Astrocyte of the cerebellum (primary cell): ENCODE measurements around the gene MAPKAP1.

ENCODE experiments used
- DNase-seq: peaks from one replicate; pipeline ENCODE4 v3.0.0-alpha.2; 2011; ENCODE audit warnings: low read depth
- H3K4me3 ChIP-seq: 2 replicates; pipeline ENCODE4 v1.5.1; 2011; ENCODE audit warnings: mild to moderate bottlenecking, low read depth, low read length, moderate library complexity
- in situ Hi-C: cut with HindIII; loops from 2 replicates; pipeline ENCODE4 v1.10.0; 2017; ENCODE audit warnings: low sequenced_read_pairs
- TF ChIP-seq, protein P1 (sequence below): IDR thresholded peaks from 2 replicates; pipeline ENCODE4 v1.5.1; 2012; ENCODE audit warnings: low read length, low read depth, moderate library complexity, mild to moderate bottlenecking; ENCODE audit errors: missing control alignments

MAPKAP1 gene

GRCh38 chr9:125593581-125594222, 113.3 kb downstream of the MAPKAP1 start:
- no peak overlapping the region for H3K4me3 ChIP-seq
- DNase-seq = no peak
- TF ChIP-seq, protein P1, sequence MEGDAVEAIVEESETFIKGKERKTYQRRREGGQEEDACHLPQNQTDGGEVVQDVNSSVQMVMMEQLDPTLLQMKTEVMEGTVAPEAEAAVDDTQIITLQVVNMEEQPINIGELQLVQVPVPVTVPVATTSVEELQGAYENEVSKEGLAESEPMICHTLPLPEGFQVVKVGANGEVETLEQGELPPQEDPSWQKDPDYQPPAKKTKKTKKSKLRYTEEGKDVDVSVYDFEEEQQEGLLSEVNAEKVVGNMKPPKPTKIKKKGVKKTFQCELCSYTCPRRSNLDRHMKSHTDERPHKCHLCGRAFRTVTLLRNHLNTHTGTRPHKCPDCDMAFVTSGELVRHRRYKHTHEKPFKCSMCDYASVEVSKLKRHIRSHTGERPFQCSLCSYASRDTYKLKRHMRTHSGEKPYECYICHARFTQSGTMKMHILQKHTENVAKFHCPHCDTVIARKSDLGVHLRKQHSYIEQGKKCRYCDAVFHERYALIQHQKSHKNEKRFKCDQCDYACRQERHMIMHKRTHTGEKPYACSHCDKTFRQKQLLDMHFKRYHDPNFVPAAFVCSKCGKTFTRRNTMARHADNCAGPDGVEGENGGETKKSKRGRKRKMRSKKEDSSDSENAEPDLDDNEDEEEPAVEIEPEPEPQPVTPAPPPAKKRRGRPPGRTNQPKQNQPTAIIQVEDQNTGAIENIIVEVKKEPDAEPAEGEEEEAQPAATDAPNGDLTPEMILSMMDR = no peak
- in situ Hi-C loops = no loop called here

DNA sequence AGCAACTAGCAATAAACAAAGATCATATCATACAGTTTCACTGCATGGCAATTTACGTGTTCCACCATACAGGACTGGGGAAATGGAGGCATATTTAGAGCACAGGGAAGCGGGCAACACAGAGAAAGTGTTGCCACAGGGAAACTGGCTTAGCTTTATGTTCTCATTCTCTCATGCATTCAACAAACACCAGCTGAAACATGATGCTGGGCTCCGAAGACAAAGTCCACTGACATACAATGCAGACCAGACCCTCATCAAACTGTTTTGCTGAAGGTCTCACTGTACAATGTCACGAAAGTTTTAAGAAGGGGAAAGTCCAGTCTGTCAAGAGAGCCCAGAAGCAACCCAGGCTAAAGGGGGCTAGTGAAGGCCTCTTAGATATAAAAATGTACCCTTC, 115.1 kb downstream of the MAPKAP1 start:
- in situ Hi-C loops = no loop called here
- TF ChIP-seq, protein P1 = no peak
- no peak for DNase-seq
- no peak overlapping the region for H3K4me3 ChIP-seq

- TF ChIP-seq, protein P1 = no peak
- no peak overlapping the region for H3K4me3 ChIP-seq
- in situ Hi-C loops = no loop called here
- no peak for DNase-seq
Observed at GRCh38 chr9:125591245-125591644, 115.8 kb downstream of the MAPKAP1 start.

DNA sequence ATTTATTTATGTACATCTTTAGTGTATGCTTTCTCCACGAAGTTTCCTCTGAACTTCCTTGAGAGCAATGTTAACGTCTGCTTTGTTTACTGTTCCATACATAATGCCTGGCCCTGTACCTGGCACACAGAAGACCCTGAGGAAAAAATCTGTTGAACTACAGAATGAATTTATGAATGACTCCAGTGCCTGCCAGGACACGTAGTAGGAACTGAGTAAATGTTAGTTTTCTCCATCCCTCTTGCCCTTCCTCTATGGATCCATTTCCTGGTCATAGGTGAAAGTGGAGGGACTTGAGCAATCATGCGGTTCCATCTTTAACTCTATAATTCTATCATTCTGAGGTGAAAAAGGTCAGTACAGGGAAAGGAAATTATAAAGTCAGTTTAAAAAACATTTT, 117.7 kb downstream of the MAPKAP1 start:
- no peak overlapping the region for H3K4me3 ChIP-seq
- DNase-seq = no peak
- in situ Hi-C loops = no loop called here
- TF ChIP-seq, protein P1 = no peak

- in situ Hi-C loops = no loop called here
- H3K4me3 ChIP-seq = no peak overlapping the region
- no peak for DNase-seq
- TF ChIP-seq, protein P1 = no peak
Observed at GRCh38 chr9:125587819-125588460, 119.1 kb downstream of the MAPKAP1 start.

GRCh38 chr9:125586172-125586511, 120.9 kb downstream of the MAPKAP1 start:
- no peak overlapping the region for H3K4me3 ChIP-seq
- DNase-seq = no peak
- in situ Hi-C loops = no loop called here
- TF ChIP-seq, protein P1 = no peak
